ENCODE data around the gene TAC4.
A peak's percentile ranks its signal among the peaks of the same experiment; 100 is the strongest.

TAC4 gene

DNA sequence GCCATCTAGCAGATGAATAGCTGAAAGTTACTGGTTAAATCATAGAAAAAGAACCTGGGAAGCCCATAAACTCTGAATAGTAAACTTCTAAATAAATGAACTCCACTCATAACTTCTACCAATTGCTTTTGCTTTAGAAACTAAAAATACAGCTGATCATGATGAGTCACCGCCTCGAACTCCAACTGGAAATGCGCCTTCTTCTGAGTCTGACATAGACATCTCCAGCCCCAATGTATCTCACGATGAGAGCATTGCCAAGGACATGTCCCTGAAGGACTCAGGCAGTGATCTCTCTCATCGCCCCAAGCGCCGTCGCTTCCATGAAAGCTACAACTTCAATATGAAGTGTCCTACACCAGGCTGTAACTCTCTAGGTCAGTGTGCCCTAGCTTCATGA lies 49.7 kb downstream of the TAC4 start:
- no peak for DNase-seq

DNA sequence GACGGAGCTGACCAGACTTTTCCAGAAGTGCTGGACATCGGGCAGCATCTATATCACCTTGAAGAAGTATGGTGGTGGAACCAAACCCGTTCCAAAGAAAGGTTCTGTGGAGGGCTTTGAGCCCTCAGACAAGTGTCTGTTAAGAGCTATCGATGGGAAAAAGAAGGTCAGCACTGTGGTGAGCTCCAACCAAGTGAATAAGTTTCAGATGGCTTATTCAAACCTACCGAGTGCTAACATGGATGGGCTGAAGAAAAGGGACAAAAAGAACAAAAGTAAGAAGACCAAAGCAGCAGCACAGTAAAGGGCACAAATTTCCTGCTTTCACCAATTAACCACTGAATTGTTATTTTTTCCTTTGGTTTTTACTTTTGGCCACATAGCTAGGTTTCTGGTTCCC lies 52.5 kb downstream of the TAC4 start:
- no peak for DNase-seq

DNA sequence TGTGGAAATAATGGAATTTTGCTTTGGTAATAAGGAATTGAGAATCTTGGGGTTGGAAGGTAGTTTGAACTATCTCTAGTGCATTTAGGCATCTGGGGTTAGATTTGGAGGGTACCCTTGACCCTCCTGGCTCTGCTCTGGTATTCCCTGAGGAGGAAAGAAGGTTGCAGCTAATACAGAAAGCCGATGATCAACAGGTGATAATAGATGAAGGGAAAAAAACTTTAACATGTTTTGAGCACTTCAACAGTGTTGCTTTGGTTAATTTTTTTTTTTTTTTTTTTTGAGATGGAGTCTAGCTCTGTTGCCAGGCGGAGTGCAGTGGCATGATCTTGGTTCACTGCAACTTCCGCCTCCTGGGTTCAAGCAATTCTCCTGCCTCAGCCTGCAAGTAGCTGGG lies 54.6 kb downstream of the TAC4 start:
- DNase-seq, result no peak

DNA sequence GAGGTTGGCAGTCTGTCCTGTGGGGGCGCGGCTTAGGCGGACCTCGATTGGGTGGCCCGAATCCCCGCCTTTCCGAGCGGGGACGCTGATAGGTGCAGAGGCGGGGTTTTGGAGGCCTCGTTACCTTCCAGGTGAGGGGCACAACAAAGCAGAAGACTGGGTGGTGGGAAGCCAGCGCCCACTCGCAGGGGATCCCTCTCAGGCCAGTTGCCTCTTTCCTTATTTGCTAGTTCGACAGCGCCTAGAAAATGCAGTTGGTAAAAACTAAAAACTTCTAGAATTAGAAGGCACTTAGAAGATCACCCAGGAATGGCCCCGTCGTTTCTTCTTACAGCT lies 58.7 kb downstream of the TAC4 start:
- DNase-seq, result no peak

DNA sequence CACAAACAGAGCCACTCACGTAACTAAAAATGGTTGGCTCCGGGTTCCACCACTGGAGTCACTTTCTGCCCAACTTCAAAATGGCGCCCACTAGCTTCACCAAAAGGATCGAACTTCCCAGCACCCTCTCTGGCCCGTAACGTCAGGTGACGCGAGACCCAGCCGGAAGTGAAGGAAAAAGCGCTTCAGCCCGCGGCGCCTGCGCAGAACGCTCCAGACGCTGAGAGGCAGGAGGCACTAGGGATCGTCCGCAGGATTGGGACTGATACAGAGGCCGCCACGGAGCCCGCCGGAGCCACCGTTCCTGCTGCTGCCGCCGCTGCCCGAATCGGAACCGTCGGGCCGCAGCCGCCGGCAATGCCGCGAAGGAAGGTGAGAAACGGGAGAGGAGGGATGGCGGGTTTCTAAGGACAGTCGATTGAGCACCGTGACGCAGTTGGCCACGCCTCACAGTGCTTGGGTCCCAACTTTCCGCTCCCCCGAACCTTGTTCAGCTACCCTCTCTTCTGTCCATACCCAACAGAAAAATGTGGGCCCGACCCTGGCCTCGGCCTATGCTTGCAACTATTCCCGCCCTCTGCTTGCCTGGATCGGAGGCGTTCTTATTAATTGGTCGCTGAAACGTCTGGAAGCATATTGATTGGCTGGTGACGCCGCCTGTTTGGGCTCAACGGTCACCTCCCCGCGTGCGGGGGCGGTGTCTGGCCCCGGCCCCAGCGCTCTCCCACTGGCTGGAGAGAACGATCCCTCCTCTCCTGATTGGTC lies 59.2 kb downstream of the TAC4 start, which contains the start of gene KAT7:
KAT7 (plus strand) TSS at position 204 of the 765 bp plus-strand sequence; CDS start at position 358, 154 bp downstream.
- DNase-seq, result peak; percentile 86 to 98

Data from cerebellar nuclear complex (tissue), 1 donor.